HG03521 (cell line): Measurements from ENCODE around the gene C3.
"Not testable (repeated sequence)": the region's sequence is repeated elsewhere in the genome, so short reads cannot be mapped to it uniquely, and the experiment has no call there.

Source experiments
- ATAC-seq: cut with Tn5 transposase; IDR thresholded peaks from one replicate; pipeline ENCODE4 v1.9.1; 2021; ENCODE audit warnings: mild to moderate bottlenecking, moderate library complexity; ENCODE audit not compliant: unreplicated experiment

The C3 gene

DNA sequence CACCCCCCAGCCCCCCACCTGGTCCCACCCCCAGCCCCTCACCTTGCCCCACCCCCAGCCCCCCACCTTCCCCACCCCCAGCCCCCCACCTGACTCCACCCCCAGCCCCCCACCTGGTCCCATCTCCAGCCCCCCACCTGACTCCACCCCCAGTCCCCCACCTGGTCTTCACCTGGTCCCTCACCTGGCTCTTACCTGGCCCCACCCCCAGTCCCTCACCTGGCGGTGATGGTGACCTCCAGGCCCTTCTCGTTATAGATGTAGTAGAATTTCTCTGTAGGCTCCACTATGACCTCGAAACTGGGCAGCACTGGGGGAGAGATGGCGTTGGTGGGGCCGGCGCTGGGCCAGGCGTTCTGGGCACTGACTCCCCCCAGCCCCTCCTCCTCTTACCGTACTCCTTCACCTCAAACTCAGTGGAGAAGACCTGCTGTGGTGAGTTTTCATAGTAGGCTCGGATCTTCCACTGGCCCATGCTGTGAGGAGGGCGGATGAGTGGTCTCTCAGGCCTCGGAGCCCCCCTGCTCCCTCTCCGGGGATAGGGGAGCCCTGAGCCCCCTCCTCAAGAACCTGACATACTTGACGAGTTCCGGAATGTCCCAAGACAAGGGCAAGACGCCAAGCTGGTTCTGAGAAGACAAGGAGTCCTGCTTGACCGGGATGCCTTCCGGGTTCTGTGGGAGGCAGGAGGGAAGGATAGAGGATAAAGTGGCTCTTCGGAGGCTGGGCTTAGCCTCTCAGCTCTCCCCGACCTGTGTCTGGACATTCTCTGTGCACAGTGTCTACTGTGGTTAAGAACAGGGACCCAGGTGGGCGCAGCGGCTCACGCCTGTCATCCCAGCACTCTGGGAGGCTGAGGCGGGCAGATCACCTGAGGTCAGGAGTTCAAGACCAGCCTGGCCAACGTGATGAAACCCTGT, 6.4 kb downstream of the C3 start:
- no peak for ATAC-seq

DNA sequence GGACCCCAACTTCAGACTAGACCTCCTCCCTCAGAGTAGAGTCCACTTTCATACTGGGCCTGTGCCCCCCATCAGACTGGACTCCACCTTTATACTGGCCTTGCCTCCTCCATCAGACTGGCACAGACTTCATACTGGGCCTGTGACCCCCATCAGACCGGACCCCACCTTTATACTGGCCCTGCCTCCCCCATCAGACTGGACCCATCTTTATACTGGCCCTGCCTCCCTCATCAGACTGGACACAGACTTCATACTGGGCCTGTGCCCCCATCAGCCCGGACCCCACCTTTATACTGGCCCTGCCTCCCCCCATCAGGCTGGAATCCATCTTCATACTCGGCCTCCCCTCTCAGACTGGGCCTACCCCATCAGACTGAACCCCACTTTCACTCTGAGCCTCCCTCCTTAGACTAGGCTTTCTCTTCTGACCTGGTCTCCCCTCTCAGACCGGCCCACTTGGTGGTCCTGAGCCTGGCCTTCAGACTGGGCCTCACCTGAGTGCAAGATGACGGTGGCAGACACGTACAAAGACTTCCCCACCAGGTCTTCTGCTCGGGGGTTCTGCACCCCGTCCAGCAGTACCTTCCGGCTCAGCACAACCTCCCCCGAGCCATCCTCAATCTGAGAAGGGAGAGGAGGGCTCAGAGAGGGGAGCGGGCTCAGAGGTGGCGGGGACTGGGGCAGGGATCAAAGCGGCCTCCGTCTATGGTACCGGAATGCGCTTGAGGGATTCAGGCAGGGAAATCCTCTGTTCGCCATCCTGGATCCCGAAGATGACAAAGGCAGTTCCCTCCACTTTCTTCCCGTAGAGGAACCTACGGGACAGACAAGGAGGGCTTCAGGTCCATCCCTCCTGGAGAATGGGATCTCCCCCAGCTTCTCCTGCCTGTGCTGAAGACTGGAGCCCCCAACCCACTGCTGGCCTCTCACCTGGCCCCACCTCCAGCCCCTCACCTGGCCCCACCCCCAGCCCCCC, 7.5 kb downstream of the C3 start:
- no peak for ATAC-seq

DNA sequence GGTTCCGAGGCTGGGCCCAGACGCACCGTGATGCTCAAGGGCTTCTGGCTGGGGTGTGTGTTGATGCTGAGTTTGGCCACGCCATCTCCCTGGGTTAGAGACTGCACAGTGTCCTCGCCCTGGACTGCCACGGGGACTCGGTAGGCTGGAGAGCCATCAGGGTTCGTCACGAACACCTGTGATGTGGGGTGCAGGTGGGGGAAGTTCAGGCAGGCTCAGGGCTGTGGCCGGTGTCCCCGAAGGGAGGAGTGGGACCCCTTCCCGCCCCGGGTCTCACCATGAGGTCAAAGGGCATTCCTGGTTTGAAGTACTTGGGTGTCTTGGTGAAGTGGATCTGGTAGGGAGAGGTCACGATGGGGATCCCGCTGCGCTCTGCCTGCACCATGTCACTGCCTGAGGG, 8.2 kb downstream of the C3 start:
- no peak for ATAC-seq

DNA sequence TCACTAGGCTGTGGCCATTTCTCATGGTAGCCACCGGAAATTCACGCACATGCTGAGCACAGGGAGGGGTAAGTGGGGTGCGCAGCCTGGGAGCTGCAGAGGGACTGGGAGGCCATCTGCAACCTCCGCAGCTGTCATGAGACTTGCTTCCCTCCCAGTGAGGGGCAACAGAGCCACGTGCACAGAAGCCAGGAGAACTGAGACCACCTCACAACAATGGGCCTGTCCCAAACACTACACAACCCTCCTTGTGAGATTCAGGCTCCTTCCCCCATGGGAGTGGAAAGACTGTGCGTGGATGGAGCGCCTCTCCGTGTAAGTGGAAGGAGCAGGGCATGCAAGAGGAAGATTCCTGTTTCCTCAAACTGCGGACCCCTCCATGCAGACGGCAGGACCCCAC, 8.8 kb downstream of the C3 start:
- no peak for ATAC-seq

DNA sequence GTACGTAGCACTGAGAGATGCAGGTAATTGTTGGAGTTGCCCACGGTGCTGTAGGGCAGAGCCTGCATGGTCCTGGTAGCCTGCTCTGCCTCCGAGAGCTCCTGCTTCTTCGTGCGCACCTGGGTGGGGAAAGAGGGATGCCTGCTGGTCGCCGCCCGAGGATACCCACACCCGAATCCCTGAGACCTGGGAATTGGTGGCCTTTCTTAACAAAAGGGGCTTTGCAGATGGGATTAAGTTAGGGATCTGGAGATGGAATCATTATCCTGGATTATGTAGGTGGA, 9.4 kb downstream of the C3 start:
- no peak for ATAC-seq

DNA sequence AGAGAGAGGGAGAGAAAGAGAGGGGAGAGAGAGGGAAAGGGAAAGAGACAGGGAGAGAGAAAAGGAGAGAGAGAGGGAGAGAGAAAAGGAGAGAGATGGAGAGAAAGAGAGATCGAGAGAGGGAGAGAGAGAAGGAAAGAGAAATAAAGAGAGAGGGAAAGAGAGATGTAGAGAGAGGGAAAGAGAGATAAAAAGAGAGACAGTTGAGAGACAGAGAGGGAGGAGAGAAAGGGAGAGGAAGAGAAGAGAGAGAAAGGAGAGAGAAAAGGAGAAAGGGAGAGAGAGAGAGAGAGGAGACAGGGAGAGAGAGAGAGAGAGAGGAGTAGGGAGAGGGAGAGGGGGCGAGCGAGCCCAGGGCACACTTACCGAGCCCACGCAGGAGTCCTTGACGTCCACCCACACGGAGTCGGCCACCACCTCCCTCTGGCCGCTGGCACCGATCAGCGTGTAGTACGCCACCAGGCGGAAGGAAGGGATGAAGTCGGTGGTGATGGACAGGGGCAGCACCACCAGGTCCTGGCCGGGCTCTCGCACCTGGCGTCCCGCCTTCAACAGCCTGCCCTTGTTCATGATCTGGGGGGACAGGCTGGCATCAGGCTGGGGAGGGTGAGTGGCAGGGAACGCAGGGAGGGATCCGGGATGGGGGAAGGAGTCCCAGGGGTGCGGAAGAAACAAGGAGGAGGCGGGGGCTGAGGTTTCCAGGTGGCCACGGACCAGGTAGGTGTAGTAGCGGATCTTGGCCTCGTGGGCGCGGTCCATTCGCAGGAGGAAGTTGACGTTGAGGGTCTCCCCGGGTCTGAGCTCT, 10.0 kb downstream of the C3 start:
- no peak for ATAC-seq

DNA sequence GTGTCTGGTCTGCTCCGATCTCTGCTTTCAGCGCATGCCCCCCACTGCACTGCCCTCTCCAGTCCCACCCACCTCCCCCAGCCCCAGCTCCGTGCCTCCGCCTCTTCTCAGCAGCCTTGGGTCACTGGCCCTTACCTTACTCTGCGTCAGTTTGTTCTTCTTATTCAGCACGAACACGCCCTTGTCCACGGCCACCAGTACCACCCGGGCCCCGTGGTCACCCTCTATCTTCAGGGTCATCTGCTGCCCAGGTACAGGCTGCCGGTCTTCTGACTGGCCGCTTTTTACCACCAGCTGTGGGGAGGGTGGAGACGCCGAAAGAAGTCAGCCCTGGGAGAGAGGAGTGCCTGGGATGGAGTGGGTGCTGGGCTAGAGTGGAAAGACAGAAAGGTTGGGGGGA, 10.9 kb downstream of the C3 start:
- no peak for ATAC-seq

DNA sequence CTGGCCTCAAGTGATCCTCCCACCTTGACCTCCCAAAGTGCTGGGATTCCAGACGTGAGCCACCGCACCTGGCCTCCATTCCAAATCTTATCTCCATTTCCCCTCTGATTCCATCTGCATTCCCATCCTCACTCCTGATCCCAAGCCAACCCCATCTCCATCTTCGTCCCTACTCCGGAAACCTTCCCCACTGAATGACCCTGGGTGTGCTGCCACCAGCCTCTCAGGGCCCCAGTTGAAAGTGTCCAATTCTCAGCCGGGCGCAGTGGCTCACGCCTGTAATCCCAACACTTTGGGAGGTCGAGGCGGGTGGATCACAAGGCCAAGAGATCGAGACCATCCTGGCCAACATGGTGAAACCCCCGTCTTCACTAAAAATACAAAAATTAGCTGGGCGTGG, 11.5 kb downstream of the C3 start:
- not testable (repeated sequence) for ATAC-seq

DNA sequence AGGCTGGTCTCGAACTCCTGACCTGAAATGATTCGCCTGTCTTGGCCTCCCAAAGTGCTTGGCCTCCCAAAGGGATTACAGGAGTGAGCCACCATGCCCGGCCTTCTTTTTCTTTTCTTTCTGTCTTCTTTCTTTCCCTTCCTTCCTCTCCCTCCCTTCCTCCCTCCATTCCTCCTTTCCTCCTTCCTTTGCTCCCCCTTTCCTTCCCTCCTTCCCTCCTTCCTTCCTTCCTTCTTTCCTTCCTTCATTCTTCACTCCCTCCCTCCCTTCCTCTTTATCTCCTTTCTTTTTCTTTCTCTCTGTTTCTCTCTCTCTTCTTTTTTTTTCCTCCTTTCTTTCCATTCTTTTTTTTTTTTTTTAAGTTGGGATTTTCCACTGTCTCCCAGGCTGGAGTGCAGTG, 12.1 kb downstream of the C3 start:
- ATAC-seq = no peak

DNA sequence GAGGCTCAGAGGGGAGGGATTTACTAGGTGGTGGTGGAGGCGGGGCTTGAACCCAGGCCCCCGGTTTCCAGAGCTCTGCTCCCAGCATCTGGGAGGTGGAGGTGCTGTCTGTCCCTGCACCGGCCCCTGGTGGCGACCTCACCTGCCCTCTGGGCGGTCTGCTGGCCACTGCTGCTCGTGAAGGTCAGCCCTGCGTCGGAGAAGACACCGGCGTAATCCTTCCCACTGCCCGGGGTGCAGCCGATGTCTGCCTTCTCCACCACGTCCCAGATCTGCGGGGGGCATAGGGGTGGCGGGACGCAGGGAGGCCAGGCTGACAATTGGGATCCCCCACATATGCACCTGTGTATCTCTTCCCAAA, 12.8 kb downstream of the C3 start:
- ATAC-seq = no peak

DNA sequence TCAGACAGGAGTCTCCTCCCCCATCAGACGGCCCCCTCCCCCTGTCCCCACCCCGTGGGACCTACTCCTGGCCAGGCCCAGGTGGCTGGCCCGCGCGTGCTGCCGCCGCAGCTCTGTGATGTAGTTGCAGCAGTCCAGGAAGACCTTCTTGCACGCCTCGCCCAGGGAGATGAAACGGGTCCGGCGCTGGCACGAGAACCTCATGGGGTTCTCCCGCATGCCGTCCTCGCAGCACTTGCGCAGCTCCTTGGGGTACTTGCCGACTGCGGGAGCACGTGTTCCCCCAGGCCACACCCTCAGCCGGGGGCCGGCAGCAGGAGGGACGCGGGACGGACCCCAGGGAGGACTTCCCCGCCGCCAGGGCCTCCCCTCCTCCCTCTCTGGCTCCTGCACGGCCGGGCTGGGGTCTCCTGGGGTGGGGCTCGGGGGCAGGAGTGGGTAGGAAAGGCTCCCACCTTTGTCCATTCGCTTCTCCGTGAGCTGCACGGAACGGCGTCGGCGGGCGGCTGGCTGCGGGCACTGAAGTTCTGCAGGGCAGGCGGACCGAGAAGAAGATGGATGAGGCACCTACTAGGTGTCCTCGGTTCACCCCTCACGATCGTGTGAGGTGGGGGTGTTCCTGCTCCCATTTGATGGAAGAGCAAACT, 13.3 kb downstream of the C3 start:
- no peak for ATAC-seq

DNA sequence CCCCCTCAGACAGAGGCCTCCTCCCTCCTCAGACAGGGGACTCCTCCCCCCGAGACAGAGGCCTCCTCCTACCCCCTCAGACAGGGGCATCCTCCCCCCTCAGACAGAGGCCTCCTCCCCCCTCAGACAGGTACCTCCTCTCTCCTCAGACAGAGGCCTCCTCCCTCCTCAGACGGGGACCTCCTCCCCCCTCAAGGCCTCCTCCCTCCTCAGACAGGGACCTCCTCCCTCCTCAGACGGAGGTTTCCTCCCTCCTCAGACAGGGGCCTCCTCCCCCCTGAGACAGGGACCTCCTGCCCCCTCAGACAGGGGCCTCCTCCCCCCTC, 13.9 kb downstream of the C3 start:
- ATAC-seq = no peak

DNA sequence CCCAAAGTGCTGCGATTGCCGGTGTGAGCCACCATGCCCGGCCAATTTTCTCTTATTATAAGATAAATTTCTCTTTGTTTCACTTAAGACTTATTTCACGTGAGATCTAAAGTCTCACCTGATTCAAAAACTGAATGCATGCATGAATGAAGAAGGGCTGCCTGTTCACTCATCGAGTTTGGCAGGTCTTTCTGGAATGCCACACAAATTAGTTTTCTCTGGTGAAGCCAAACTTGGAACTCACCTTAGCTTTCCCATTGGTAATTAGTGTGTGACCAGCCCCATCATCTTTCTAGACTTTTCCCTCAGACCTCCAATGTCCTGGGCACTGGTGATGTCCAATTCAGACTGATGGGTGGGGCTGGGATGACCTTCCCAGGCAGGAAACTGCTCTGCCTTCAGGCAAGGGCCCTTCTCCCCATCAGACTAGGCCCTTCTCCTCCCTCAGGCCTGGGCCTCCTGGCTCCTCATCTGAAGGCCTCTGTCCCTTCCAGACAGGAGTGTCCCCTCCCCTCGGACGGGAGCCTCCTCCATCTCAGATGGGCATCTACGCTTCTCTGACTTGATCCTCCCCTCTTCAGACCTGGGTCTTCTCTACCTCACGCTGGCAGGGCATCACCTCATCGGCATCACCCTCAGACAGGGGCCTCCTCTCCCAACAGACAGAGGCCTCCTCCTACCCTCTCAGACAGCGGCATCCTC, 14.4 kb downstream of the C3 start:
- no peak for ATAC-seq

DNA sequence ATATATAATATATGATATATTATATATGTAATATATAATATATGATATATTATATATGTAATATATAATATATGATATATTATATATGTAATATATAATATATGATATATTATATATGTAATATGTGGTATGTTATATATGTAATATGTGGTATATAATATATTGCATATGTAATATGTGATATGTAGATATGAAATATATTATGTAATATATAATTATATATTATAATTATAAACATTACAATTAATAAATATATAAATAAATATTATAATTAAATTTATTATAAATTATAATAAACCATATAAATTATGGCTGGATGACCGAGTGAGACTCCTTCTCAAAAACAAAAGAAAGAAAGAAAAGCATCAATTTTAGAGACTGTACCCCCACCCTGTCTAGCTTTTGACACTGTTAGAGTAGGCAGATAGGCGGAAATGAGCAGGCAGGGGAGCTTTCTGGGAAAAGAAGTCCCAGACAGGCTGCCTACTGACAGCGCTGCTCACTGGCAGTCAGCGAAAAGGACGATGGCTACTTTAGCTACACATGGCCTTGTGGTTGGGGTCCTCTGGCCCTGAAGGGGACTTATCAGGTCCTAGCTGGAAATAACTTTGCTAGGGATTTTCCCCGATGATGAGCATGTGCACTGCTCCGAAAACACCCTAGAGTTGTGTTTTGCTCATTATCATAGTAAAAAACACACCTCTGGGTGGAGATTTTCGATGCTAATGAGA, 19.7 kb downstream of the C3 start:
- no peak for ATAC-seq

DNA sequence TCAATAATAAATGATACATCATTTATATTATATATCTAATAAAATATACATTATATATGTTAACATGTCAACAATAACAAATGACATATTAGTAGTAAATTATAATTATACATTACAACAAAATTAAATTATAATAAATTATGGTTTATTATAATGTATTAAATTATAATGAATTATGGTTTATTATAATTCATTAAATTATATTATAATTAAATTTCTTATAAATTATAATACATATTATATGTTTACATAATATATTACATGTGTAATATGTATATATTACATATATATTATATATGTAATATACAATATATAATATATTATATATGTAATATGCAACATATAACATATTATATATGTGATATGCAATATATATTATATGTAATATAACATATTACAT, 20.5 kb downstream of the C3 start:
- ATAC-seq = no peak

DNA sequence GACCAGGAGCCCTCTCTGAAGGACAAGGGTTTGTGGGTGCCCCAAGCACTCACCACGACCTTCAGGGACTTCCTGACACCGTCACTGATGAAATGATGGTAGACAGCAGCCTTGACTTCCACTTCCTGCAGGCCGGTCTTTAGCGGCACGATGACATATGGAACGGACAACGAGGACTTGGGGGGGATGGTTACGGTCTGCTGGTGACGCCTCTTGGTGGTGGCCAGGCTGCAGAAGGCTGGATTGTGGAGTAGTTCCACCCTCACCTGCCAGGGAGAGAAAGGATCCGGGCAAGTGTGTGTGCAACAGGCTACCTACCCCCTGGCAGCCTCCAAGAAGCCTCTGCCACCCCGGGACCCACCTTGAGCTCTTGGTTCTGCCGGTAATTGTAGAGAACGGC, 23.2 kb downstream of the C3 start:
- no peak for ATAC-seq

DNA sequence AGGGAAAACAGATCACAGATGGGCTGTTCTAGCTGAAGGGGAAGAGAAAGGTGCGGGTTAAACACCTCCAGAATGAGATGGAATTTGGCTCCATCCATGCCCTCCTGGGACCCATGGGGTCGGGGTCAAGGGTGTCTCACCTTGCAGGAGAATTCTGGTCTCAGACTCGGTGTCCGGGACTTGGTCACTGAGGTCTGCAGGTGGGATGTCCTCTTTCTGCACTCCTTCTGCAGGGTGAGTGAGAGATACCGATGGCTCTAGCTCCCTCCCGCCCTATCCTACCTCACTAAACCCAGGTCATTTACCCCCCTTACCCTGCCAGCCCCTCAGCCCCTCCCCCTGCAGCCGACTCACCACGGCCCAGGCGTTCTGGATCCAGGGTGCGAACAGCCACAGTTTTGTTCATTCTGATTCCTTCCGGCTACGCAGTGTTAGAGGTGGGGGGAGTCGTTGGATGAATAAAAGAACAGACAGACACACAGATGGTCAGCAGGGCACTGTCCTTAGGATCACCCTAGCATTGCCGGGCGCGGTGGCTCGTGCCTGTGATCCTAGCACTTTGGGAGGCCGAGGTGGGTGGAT, 24.1 kb downstream of the C3 start:
- ATAC-seq = no peak

DNA sequence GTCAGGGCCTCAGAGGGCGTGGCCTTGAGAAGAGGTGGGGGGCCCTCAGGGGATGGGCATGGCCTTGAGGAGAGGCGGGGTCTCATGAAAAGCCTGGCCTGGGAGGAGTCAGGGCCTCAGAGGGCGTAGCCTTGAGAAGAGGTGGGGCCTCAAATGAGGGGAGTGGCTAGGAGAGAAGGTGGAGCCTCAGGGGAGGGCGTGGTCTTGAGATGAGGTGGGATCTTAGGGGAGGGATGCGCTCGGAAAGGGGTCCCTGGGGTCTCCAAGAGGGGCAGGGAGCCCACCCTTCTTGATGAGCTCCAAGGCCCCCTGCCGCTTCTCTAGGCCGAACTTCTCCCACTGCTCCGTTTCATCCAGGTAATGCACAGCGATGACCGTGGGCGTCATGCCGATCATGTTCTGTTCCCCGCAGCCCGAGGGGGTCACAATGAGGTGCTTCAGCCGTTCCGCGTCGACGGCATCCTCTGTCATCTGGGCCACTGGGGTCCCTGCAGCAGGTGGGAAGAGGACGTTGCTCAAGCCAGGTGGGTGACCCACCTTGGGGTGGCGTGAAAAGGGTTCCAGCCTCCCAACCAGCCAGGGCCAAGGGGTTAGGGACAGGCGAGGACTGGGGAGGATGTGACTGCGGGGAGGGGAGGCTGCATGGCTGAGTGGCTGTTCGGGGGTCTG, 26.2 kb downstream of the C3 start:
- ATAC-seq = no peak

DNA sequence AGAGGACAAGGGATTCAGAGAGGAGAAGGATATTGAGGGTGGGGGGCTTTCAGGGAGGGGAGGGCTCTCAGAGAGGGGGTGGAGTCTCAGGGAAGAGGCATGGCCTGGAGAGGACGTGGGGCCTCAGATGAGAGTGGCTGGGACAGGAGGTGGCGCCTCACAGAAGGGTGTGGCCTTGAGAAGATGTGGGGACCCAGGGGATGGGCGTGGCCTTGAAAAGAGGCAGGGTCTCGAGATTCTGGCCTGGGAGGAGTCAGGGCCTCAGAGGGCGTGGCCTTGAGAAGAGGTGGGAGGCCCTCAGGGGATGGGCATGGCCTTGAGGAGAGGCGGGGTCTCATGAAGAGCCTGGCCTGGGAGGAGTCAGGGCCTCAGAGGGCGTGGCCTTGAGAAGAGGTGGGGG, 26.8 kb downstream of the C3 start:
- no peak for ATAC-seq
